Fibroblast of peridontal ligament (primary cell): ENCODE results near the gene P2RY2.
A peak's percentile ranks its signal among the peaks of the same experiment; 100 is the strongest.
"Not testable (repeated sequence)": the region's sequence is repeated elsewhere in the genome, so short reads cannot be mapped to it uniquely, and the experiment has no call there.

Source experiments
- DNase-seq: peaks from one replicate; pipeline ENCODE4 v3.0.0-alpha.2; 2010; ENCODE audit errors: extremely low read depth

Gene P2RY2

DNA sequence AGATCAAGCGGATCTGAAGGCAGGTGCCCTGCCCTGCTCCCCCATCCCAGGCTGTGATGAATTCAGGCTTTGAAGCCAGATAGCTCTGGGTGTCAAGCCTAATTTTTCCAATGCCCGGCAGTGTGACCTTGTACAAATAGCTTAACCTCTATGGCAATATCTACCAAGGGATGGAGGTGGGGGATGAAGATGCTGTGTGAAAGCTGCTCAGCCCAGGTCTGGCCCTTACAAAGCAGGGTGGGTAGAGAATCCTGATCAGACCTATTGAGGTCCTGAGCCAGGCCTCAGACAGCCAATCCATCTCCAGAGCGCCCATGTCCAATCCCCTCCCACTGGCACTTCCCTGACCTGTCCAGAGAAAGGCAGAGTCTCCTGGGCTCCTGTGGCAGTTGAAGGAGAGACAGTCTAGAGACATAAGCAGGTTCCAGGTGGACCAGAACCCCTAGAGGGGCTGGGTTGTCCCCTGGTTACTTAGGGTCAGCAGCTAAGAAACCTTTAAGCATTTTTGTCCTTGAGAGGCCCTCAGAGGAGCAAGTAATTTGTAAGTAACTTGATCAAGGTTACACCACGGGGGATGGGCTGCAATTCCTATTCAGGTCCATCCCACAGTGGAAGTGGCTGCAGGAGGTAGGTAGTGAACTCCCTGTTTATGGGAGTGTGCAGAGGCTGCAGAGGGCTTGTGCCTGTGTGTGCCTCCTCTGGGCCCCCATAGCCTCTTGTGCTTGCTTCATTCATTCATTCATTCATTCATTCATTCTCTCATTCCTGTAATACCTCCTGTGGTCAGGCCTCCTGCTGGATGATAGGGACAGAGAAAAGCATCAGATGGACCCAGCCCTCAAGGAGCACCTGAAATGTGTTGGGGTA, 10.4 kb downstream of the P2RY2 start:
- no peak for DNase-seq

DNA sequence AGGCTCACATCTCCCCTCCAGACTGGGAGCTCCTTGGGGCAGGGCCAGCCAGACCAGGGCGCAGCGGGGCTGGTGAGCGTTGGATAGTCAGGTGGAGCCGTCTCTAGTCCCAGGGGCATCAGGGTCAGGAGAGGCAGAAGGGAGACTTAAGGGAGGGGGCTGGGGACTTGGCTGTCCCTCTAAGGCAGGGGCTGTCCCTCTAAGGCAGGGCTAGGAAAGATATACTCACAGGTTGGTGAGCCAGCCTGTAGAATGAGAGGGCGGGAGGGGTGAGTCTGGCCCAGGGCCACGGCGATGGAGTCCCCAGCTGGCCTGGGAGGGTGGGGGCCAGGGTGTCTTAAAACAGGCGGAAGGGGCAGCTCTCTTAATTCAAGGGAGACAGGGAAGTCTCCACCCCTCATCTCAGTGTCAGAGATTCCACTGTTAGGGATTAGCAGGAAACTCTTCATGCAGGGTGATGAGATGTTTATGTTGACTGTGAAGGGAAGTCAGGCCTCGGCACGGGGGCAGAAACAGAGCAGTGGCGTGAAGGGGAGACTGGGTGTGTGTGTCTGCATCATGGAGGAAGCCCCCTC, 11.3 kb downstream of the P2RY2 start:
- DNase-seq: no peak

DNA sequence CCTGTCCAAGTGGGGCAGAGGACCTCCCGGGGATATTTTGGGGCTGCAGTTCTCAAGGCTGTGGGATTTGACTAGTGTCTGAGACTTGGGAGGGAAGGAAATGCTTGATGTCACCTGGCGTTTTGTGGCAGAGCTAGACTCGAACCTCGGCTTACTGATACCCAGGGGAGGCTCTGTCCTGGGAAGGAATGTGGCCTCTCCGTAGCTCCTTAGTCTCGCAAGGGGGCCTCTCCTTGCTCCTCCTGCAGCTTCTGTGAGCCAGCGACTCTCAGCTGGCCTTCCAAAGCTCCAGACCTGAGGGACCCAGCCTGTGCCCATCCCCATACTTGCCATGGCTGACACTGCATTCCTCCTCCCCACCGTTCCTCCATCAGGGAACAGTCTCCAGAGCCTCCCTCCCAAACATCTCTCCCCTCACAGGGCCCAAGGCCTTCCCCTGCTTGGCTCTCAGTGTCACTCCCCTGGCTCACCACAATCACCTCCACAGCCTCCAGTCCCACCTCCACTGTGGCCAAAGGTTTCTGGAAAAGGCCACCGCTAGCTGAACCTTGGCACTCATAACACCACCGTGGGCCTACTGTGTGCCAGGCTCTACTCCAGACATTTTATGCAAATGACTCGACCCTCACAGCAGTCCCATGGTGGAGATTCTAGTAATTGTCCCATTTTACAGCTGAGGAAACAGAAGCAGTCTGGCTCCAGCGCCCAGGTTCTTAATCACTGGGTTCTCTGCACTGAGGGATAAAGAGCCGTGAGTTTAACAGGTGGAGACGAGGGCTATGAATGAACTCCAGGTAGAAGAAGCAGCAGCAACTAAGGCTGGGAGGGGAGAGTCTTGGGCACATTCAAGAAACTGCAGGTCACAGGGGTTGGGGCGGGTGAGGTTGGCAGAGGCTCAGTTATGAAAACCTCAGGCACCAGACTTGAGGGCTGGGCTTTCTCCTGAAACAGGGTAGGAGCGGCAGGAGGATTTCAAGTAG, 12.1 kb downstream of the P2RY2 start:
- no peak for DNase-seq

DNA sequence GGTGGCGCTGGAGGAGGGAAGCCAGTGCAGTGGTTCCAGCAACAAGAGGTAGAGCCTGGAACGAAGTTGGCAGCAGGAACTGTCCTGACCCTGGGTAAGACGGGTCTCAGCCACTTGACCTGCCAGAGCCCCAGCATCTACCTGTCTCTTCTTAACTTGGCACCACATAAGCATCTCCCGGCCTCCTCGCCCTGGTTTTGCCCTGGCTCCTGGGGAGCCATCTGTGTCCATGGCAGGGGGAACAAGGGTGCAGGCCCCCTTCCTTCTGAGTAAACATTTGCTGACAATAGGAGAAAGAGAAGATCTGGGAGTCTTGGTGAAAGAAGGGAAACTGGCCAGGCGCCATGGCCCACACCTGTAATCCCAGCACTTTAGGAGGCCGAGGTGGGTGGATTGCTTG, 12.8 kb downstream of the P2RY2 start:
- DNase-seq: no peak

DNA sequence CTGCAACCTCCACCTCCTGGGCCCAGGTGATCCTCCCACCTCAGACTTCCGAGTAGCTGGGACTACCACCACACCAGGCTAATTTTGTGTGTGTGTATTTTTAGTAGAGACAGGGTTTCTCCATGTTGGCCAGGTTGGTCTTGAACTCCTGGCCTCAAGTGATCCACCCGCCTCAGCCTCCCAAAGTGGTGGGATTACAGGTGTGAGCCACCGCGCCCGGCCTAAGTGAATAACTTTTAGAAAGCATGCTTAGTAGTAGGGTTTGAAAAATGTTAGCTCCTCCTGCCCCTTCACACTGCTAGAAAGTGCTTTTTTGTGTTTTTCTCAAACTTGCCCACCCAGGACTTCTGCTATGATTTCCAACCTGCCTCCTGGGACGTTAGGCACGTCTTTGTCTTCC, 14.4 kb downstream of the P2RY2 start:
- DNase-seq: not testable (repeated sequence)

DNA sequence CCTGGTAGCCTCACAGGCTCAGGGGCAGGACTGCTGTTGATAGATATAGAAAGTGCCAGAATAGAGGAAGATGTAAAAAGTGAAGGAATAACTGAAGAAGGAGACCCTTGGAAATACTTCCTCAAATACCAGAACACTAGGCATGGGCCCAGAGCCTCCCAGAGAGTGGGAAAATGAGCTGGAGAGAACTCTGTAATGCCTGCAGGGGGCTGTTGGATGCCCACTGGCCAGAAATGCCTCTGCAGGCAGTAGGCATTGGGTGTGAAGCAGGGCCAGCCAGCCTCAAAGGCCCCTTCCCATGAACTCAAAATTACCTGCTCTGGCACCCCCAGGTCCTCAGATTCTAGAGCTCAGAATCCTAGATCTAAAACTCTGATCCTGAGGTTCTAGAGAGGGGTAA, 15.1 kb downstream of the P2RY2 start:
- no peak for DNase-seq

DNA sequence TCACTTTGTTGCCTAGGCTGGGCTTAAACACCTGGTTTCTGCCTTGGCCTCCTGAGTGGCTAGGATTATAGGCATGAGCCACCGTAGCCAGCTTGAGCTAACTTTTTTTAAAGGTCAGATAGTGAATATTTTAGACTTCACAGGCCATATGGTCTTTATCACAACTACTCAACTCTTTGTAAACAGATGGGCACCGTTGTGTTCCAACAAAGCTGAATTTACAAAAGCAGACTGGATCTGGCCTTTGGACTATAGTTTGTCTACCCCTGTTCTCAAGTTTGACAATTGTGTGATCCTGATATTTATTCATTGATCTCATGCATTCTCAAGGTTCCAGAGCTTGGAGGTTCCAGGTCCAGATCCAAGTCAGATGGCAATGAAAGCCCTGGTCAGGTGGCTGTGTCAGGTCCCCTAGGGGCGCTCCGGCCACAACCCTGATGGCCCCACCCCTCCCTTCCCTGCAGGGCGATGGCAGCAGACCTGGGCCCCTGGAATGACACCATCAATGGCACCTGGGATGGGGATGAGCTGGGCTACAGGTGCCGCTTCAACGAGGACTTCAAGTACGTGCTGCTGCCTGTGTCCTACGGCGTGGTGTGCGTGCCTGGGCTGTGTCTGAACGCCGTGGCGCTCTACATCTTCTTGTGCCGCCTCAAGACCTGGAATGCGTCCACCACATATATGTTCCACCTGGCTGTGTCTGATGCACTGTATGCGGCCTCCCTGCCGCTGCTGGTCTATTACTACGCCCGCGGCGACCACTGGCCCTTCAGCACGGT, 15.8 kb downstream of the P2RY2 start:
- DNase-seq: peak; percentile 25

DNA sequence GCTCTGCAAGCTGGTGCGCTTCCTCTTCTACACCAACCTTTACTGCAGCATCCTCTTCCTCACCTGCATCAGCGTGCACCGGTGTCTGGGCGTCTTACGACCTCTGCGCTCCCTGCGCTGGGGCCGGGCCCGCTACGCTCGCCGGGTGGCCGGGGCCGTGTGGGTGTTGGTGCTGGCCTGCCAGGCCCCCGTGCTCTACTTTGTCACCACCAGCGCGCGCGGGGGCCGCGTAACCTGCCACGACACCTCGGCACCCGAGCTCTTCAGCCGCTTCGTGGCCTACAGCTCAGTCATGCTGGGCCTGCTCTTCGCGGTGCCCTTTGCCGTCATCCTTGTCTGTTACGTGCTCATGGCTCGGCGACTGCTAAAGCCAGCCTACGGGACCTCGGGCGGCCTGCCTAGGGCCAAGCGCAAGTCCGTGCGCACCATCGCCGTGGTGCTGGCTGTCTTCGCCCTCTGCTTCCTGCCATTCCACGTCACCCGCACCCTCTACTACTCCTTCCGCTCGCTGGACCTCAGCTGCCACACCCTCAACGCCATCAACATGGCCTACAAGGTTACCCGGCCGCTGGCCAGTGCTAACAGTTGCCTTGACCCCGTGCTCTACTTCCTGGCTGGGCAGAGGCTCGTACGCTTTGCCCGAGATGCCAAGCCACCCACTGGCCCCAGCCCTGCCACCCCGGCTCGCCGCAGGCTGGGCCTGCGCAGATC, 16.5 kb downstream of the P2RY2 start:
- no peak for DNase-seq

DNA sequence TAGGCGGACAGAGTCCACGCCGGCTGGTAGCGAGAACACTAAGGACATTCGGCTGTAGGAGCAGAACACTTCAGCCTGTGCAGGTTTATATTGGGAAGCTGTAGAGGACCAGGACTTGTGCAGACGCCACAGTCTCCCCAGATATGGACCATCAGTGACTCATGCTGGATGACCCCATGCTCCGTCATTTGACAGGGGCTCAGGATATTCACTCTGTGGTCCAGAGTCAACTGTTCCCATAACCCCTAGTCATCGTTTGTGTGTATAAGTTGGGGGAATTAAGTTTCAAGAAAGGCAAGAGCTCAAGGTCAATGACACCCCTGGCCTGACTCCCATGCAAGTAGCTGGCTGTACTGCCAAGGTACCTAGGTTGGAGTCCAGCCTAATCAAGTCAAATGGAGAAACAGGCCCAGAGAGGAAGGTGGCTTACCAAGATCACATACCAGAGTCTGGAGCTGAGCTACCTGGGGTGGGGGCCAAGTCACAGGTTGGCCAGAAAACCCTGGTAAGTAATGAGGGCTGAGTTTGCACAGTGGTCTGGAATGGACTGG, 17.2 kb downstream of the P2RY2 start:
- DNase-seq: no peak

DNA sequence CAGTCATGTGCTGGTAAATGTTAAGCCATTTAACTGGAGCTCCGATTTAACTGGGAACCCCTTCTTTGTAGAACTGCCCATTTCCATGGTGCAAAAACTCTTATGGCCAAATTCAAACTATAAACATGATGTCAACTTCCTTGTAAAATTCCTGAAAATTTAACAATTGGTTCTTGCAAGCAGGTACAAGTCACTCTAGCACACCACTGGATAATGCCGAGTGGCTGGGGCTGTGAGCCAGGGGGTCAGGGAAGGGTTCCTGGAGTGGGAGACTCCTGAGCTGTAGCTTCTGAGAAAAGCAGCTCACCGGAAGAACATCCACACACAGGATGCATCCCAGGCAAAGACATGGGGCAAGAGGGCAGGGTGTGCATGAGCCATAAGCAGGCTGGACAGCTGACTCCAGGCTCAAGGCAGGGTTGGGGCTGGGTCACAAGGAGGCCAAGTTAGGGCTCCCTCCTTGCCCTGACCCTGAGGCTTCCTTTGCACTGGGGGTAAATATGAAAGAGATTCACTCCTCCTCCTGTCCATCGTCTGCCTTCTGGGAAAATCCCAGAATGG, 18.2 kb downstream of the P2RY2 start:
- DNase-seq: no peak

DNA sequence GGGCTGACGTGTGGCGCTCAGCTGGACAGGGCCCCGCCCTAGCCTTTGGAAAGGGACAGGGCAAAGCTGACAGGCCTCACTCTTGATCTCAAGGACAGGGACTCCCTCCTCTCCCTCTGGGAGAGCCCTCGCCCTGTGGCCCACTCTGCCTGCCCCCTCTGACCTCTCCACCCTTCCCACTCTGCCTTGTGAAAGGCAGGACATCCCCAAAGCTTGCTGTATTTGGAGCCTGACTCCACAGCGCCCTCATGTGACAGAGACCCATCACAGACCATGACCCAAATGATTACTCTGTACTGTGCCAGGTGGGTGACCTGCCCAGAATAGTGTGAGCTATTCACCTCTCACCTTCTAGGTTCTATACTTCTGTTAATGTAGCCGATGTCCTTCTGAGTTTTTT, 18.8 kb downstream of the P2RY2 start:
- DNase-seq: peak; percentile 29

DNA sequence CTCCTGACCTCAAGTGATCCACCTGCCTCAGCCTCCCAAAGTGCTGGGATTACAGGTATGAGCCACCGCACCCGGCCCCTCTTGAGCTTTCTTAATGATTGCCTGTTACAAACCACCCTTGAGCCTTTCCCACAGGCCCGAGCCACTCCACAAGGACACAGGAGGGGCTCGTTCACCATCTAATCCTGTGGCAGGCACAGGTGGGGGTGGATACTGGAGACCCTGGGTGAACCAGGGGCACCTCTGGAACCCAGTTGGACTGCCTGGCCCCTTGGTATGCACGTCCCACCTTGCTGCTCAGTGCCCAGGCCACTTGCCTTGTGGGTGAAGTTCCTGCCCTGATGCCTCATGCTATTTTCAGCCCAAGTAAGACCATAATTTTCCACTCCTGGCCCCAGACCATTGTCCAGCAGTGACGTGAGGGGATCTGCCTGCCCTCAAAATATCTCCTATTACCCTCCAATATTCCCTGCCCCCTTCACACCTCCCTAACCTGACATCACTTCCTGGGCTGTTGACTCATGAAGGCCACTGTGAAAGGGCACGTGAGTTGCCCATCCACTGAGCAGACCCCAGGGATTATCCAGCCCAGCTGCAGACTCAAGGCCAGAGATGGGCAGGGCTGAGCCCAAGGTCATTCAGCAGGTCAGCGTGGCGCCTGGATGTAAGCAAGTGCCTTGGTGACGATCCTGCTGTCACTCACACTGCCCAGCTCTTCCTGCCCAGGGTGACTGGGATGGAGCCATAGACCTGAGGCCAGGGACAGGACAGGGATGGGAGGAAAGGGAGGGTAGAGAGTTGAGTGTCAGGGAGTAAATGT, 19.6 kb downstream of the P2RY2 start:
- peak; percentile 22 for DNase-seq

DNA sequence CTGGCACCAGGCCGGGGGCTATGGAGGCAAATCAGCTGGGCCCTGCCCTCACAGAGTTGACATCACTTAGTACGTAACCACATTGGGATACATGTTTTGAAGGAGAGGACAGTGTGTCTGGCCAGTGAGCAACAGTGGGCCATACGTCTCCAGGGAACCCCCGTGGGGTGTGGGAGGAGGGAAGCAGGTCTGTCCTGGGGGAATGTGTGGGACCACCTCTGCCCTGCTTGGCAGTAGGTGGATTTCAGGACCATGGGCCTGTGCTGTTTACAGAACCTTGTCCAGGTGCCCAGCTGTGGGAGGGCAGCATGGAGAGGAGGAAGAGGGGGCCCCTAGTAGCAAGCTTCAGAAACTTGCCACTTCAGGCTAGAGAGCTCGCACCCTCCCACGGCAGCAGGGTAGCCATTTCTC, 21.0 kb downstream of the P2RY2 start:
- DNase-seq: no peak

DNA sequence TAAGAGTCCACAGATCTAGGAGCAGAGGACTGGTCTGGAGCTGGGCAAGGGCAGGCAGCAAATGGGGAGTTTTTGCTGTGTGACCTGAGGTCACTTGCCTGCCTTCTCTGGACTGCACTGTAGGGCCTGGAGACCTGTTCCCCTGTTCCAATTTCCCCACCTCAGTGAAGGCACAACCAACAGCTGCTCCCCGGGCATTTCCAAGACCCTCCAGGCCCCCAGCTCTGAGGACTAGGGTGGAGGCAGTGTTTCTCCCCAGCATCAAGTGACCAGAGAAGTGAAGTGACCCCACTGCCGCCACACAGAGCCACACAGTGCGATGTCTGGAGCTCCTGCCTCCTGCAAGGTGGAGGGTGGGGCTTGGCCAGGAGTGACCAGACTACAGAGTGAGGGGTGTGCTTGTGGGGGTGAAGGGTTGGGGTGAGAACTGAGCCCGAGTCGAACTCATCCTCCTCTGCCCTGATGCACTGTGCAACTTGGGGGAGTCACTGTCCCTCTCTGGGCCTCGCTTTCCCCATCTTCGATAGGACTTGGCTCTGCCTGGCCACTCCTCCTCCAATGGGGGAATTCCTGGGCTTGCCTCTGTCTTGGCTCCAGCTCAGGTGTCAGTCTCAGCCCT, 21.6 kb downstream of the P2RY2 start:
- DNase-seq: no peak

DNA sequence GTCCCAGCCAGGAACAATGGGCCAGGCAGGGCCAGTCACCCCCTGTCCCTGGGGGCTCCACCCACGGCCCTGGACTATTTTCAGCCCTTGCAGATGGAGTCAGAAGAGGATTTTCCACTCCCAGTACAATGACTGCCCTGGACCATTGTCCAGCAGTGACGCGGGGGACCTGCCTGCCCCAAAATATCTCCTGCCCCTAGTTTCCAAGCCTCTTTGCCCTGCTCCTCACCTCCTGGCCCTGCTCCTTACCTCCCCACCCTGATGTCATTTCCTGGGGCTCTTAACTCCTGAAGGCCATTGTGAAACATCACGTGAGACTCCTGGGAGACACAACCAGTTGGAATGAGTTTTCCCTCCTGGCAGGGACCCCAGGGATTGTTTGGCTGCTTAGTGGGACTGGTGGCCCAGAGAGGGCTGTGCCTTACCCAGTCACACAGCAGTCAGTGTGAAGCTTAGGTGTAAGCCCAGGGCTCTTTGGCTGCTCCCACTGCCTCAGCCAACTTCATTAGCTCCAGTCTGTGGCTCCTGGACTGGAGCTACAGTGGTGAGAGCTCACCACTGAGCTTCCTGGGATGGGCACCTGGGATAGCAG, 22.2 kb downstream of the P2RY2 start:
- DNase-seq: peak; percentile 49

DNA sequence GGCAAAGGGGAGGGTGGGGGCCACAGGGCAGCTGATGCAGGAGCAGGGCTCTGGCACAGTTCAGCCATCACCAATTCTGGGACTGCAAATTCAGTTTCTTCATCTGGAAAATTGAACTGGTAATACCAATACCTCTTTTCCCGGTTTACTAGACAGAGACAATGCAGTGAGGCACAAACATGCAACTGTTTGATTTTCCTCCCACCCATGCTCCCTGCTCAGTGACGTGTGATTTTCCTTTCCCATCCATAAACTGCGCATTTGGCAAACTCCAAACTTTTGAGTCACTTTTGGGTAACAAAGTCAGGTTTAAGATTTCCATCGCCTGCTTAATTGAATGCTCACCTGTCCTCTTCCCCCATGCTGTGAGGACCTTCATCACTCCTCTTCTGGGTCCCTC, 23.2 kb downstream of the P2RY2 start:
- no peak for DNase-seq

DNA sequence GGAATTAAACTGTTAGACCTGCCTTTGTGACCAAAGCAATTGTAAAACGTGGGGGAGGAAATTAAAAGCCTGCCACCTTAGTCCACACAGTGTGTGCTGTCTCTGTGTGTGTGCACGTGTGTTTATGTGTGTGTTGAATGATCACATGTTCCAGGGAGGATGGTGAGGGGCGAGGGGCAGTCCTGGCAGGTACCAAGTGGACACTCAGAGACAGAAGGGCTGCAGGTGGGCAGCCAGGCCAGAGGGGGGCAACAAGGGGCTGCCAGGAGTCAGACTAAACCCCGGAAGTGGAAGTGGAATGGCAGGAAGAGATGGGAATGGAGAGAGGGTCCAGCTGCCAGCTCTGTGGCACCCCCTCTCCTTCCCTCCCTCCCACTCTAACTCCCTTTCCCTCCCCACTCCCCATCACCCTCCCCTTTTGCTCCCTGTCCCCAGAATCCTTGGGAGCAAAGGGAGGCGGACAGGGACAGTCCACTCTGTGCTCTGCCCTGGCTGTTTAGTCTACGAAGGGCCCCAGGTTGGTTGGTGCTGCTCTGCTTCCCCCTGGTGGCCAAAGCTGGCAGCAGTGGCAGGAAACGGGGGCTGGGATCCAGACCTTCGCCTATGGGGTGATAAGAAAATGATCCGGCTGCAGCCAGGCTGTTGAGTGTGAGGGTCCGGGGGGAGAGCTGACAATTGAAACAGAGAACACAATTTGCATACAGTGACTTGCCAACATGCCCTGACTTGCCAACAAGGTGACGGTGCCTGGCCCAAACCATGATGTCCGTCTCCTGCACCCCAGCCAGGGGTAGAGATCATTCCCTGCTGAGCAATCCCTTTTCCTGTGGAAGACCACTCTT, 24.4 kb downstream of the P2RY2 start:
- peak; percentile 66 for DNase-seq

DNA sequence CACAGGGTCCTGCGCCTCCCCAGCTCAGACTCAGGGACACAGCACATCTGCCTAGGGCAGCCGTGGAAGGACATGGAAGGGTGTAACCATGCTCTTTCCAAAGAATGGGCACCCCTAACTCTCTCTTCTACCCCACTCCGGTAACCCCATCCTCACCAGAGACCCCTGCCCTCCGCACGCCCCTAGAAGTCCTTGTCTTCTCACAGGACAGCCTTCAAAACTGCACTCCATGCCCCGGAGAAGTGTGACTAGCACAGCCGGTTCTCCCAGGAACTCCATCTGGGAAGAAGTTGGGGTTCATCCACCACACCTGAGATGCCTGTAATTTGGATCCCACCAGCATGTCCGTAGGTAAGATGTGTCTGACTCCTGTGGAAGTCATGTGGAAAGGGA, 25.0 kb downstream of the P2RY2 start:
- no peak for DNase-seq
